Measurements from ENCODE around the gene KIF19. TPM values are rescaled to one million over a fixed set of nuclear protein-coding genes. Genes with fewer than 3 reads are reported as not detected.

KIF19 gene
- total RNA-seq, 4 donors from 2014 or later: 0.41 to 1.8 (median 0.62) TPM; not detected in 1

DNA sequence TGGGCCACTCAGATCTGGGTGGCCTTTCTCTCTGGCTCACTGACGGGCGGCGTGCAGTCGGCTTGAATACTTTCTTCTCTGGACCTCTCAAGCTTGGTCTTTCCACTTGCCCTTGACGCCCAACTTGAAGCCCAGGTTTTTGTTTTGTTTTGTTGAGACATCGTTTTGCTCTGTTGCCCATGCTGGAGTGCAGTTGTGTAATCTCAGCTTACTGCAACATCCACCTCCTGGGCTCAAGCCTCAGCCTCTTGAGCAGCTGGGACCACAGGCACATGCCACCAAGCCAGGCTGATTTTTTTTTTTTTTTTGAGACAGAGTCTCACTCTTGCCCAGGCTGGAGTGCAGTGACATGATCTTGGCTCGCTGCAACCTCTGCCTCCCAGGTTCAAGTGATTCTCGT, 22.7 kb upstream of the KIF19 start:
- Histone ChIP-seq H3K9me3 (no peaks in the 10 kb centered on the region), H3K27me3 (no peaks in the 10 kb centered on the region), H3K27ac (no peak overlapping the region), H3K4me1 (no peaks in the 10 kb centered on the region), H3K4me3 (no peak overlapping the region), H3K36me3 (no peaks in the 10 kb centered on the region)
- no peak for DNase-seq
- no peak for ATAC-seq
- intact Hi-C loops (cut with DNase I; ENCODE audit: low total_unique reads): no loop called here
- TF ChIP-seq CTCF (IDR thresholded peaks at IDR 0.05 in 4 of 5, conservative IDR thresholded peaks at IDR 0.05 in 1 of 5) (no peak), POLR2A (IDR thresholded peaks at IDR 0.05) (no peak)
- in situ Hi-C loops (cut with MboI; ENCODE audit: low sequenced_read_pairs in 4 of 4): loop anchor here in 1 of 4 donors (10.0 kb wide), 1 partner anchor 61 kb away; the partner anchor contains the start of genes BTBD17 and GPR142

DNA sequence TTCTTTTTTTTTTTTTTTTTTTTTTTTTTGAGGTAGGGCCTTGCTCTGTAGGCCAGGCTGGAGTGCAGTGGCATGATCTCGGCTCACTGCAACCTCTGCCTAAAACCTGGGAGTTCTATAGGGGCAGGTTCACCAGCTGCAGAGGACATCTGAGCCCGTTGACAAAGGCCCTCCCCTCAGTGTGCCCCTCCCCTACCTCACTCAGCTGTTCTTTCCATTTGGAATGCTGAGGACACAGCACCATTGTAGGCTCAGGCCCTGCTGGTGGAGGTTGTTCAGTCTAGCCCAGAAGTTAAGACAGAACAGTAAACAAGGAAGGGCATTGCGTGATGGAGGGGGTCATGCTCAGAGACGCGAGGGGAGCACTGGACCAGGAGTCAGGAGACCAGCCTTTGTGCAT, 21.8 kb upstream of the KIF19 start:
- H3K4me1 ChIP-seq: no peaks in the 10 kb centered on the region
- no peaks in the 10 kb centered on the region for H3K27me3 ChIP-seq
- no peak overlapping the region for H3K27ac ChIP-seq
- no peaks in the 10 kb centered on the region for H3K9me3 ChIP-seq
- TF ChIP-seq POLR2A (IDR thresholded peaks at IDR 0.05): no peak
- TF ChIP-seq CTCF (IDR thresholded peaks at IDR 0.05 in 4 of 5, conservative IDR thresholded peaks at IDR 0.05 in 1 of 5): no peak
- H3K4me3 ChIP-seq: no peak overlapping the region
- H3K36me3 ChIP-seq: no peaks in the 10 kb centered on the region
- no peak for ATAC-seq
- in situ Hi-C loops (cut with MboI; ENCODE audit: low sequenced_read_pairs in 4 of 4) (loop anchor here in 1 of 4 donors (10.0 kb wide), 1 partner anchor 61 kb away; the partner anchor contains the start of genes BTBD17 and GPR142), intact Hi-C loops (cut with DNase I; ENCODE audit: low total_unique reads) (no loop called here)
- DNase-seq: no peak

DNA sequence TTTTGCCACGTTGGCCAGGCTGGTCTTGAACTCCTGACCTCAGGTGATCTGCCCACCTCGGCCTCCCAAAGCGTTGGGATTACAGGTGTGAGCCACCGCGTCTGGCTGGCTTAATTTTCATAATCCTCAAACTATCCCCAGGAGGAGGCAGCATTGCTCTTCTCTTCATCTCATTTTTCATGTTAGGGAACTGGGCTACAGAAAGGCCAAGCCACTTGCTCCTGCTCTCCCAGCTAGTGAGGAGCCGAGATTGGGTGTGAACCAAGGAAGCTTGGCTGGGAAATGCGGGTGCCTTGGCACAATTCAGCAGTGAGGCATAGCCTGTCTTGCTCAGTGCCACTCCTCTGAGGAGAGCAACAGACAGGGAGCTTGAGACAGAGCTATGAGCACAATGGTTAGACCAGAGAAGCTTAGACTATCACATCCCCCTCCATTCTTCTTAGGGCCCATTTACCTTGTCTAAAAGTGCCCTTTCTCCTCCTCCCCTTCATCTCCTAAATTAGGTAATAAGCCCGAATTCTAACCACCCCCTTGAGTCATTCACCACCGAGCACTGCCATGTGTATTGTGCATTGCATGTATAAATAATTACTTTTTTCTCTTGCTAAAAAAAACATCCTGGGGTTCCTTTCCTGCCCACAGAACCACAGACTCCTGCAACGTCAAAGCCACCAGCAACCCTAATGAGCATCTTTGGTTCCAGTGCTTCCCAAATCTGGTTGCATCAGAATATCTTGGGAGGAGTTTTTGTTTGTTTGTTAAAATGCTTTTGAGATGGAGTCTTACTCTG, 20.0 kb upstream of the KIF19 start:
- no peak overlapping the region for H3K27ac ChIP-seq
- in situ Hi-C loops (cut with MboI; ENCODE audit: low sequenced_read_pairs in 4 of 4) (loop anchor here in 1 of 4 donors (10.0 kb wide), 1 partner anchor 59 kb away; the partner anchor contains the start of genes BTBD17 and GPR142), intact Hi-C loops (cut with DNase I; ENCODE audit: low total_unique reads) (no loop called here)
- no peaks in the 10 kb centered on the region for H3K9me3 ChIP-seq
- H3K4me3 ChIP-seq: no peak overlapping the region
- H3K4me1 ChIP-seq: no peaks in the 10 kb centered on the region
- no peak for TF ChIP-seq POLR2A (IDR thresholded peaks at IDR 0.05)
- no peak for TF ChIP-seq CTCF (IDR thresholded peaks at IDR 0.05 in 4 of 5, conservative IDR thresholded peaks at IDR 0.05 in 1 of 5)
- H3K36me3 ChIP-seq: no peaks in the 10 kb centered on the region
- ATAC-seq (no peak), DNase-seq (no peak)
- no peaks in the 10 kb centered on the region for H3K27me3 ChIP-seq

GRCh38 chr17:74307984-74308773, 17.8 kb upstream of the KIF19 start:
- intact Hi-C loops (cut with DNase I; ENCODE audit: low total_unique reads) (no loop called here), in situ Hi-C loops (cut with MboI; ENCODE audit: low sequenced_read_pairs in 4 of 4) (loop anchor here in 1 of 4 donors (10.0 kb wide), 1 partner anchor 57 kb away; the partner anchor contains the start of genes BTBD17 and GPR142)
- H3K9me3 ChIP-seq: no peaks in the 10 kb centered on the region
- no peak overlapping the region for H3K4me3 ChIP-seq
- ATAC-seq: no peak
- no peaks in the 10 kb centered on the region for H3K27me3 ChIP-seq
- no peak overlapping the region for H3K27ac ChIP-seq
- no peaks in the 10 kb centered on the region for H3K4me1 ChIP-seq
- no peak for DNase-seq
- no peaks in the 10 kb centered on the region for H3K36me3 ChIP-seq
- TF ChIP-seq CTCF (IDR thresholded peaks at IDR 0.05 in 4 of 5, conservative IDR thresholded peaks at IDR 0.05 in 1 of 5): no peak
- TF ChIP-seq POLR2A (IDR thresholded peaks at IDR 0.05): no peak
